Endothelial cell of umbilical vein (primary cell): ENCODE data around the gene SLC66A2.

ENCODE experiments used
- POLR2A ChIP-seq: IDR thresholded peaks from 2 replicates; pipeline ENCODE4 v1.6.1; 2012; ENCODE audit warnings: low read depth, mild to moderate bottlenecking, control low read depth, low read length
- POLR2AphosphoS5 ChIP-seq: IDR thresholded peaks from 2 replicates; pipeline ENCODE4 v1.6.1; 2012; ENCODE audit warnings: low read depth, mild to moderate bottlenecking, control low read depth, low read length, moderate library complexity; ENCODE audit not compliant: insufficient read depth
- TF ChIP-seq, protein P1 (sequence below), 2 donors: IDR thresholded peaks; 1 replicate in 1 of 2; 2 replicates in 1 of 2; pipeline ENCODE4 v1.5.1; 2011; ENCODE audit warnings: low read length in 2 of 2, mild to moderate bottlenecking in 2 of 2, moderate library complexity in 2 of 2, control low read depth in 1 of 2, inconsistent platforms in 1 of 2, low read depth in 1 of 2; ENCODE audit not compliant: insufficient read depth in 1 of 2; ENCODE audit errors: extremely low read depth in 1 of 2

DNA sequence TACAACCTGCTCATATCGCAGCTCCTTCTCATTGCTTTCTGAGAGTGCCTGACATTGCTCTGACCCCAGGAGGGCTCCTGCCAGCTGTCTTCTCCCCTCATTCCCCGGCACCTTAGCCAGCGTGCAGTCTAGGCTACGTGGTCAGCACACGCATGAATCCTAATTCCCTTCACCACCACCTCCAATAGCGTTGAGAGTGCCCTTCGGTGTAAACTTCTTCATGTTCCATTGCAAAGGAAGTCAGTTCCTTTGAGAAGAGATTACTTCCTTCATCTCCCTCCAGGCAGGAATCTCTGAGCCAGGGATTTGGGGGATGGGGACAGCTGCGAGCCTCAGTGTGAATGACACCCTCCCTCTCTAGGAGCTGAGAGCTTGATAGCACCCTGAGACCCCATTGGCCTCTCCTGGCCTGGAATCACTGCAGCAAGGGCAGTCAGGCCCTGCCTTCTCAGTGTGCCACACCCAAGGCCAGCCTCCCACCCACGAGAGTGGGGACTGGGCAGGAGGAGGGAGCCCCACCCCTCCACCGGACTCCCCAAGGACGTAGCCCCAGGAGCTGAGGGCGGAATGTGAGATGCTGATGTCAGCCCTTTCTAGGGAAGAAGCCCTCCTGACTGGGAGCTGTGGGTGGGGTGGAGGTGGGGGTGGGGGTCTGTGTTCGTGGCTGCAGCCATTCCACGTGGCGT lies 53.4 kb downstream of the SLC66A2 start:
- TF ChIP-seq, protein P1, sequence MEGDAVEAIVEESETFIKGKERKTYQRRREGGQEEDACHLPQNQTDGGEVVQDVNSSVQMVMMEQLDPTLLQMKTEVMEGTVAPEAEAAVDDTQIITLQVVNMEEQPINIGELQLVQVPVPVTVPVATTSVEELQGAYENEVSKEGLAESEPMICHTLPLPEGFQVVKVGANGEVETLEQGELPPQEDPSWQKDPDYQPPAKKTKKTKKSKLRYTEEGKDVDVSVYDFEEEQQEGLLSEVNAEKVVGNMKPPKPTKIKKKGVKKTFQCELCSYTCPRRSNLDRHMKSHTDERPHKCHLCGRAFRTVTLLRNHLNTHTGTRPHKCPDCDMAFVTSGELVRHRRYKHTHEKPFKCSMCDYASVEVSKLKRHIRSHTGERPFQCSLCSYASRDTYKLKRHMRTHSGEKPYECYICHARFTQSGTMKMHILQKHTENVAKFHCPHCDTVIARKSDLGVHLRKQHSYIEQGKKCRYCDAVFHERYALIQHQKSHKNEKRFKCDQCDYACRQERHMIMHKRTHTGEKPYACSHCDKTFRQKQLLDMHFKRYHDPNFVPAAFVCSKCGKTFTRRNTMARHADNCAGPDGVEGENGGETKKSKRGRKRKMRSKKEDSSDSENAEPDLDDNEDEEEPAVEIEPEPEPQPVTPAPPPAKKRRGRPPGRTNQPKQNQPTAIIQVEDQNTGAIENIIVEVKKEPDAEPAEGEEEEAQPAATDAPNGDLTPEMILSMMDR (IDR thresholded peaks at IDR 0.05; ENCODE audit: extremely low read depth in 1 of 2, insufficient read depth in 1 of 2, low read depth in 1 of 2, low read length in 2 of 2) = no peak
- TF ChIP-seq POLR2AphosphoS5 = no peak
- TF ChIP-seq POLR2A = no peak
